Measurements from ENCODE around the gene TRPV4.

DNA sequence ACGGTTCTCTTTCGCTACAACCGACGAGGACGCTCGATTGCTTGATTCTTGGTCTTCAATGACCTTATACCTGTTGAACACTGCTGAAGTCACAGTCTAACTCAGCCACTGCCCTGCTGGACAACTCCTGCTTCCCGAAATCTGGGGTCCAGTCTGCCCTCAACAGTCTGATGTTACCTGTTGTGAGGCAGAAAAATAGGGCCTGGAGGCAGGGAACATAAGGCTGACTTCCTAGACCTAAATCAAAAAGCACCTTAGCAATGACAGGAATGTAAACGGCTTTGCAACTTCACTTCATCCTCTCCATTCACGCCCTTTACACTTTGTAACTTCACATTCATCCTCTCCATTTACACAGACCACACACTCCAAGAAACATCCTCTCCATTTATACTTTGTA is 47.7 kb upstream of the TRPV4 start:
- TF ChIP-seq, protein P1, sequence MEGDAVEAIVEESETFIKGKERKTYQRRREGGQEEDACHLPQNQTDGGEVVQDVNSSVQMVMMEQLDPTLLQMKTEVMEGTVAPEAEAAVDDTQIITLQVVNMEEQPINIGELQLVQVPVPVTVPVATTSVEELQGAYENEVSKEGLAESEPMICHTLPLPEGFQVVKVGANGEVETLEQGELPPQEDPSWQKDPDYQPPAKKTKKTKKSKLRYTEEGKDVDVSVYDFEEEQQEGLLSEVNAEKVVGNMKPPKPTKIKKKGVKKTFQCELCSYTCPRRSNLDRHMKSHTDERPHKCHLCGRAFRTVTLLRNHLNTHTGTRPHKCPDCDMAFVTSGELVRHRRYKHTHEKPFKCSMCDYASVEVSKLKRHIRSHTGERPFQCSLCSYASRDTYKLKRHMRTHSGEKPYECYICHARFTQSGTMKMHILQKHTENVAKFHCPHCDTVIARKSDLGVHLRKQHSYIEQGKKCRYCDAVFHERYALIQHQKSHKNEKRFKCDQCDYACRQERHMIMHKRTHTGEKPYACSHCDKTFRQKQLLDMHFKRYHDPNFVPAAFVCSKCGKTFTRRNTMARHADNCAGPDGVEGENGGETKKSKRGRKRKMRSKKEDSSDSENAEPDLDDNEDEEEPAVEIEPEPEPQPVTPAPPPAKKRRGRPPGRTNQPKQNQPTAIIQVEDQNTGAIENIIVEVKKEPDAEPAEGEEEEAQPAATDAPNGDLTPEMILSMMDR (conservative IDR thresholded peaks at IDR 0.05; ENCODE audit: low read depth, low read length): no peak
- TF ChIP-seq EZH2 (IDR thresholded peaks at IDR 0.05; ENCODE audit: low read length, unreplicated experiment): no peak

All from PC-3 (cell line).